ENCODE measurements around the gene SYNE3. TPM values are rescaled to one million over a fixed set of nuclear protein-coding genes. Genes with fewer than 3 reads are reported as not detected.

SYNE3 gene
- total RNA-seq, 3 donors from 2014 or later, result 13.5 to 112 (median 22.0) TPM

- Histone ChIP-seq H3K9me3 (no peaks in the 10 kb centered on the region), H3K27ac (peak overlapping the region in 1 of 2 donors; percentile 11), H3K27me3 (no peaks in the 10 kb centered on the region), H3K4me3 (no peak overlapping the region), H3K36me3 (no peaks in the 10 kb centered on the region), H3K4me1 (no peaks in the 10 kb centered on the region)
- TF ChIP-seq POLR2A (IDR thresholded peaks at IDR 0.05), result no peak
- intact Hi-C loops (cut with DNase I; ENCODE audit: low total_unique reads), result no loop called here
- DNase-seq (ENCODE audit: low spot score in 2 of 2), result no peak
These were observed 45.0 kb downstream of the SYNE3 start for GRCh38 chr14:95471476-95471875.

DNA sequence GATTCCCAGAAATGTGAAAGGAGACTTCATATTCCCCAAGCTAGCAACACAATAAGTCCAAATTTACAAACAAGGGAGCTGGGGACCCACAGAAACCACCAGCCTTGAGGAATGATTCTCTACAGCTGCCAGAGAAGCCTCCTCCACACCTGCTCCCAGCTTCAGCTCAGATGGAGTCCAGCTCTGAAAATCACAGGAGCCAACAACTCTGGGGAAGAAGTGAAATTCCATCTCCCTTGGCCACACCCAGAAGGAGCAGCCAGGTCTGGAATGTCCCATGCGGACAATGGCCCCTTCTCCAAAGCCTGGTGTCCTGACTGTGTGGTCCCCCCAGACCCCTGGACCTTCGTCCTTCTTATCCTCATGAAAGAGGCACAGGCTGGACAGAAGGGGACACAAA, 45.4 kb downstream of the SYNE3 start:
- Histone ChIP-seq H3K9me3 (no peaks in the 10 kb centered on the region), H3K27me3 (no peaks in the 10 kb centered on the region), H3K27ac (peak overlapping the region in 1 of 2 donors; percentile 11), H3K36me3 (no peaks in the 10 kb centered on the region), H3K4me1 (no peaks in the 10 kb centered on the region), H3K4me3 (no peak overlapping the region)
- DNase-seq (ENCODE audit: low spot score in 2 of 2), result no peak
- TF ChIP-seq, protein P1, sequence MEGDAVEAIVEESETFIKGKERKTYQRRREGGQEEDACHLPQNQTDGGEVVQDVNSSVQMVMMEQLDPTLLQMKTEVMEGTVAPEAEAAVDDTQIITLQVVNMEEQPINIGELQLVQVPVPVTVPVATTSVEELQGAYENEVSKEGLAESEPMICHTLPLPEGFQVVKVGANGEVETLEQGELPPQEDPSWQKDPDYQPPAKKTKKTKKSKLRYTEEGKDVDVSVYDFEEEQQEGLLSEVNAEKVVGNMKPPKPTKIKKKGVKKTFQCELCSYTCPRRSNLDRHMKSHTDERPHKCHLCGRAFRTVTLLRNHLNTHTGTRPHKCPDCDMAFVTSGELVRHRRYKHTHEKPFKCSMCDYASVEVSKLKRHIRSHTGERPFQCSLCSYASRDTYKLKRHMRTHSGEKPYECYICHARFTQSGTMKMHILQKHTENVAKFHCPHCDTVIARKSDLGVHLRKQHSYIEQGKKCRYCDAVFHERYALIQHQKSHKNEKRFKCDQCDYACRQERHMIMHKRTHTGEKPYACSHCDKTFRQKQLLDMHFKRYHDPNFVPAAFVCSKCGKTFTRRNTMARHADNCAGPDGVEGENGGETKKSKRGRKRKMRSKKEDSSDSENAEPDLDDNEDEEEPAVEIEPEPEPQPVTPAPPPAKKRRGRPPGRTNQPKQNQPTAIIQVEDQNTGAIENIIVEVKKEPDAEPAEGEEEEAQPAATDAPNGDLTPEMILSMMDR (IDR thresholded peaks at IDR 0.05), result no peak
- intact Hi-C loops (cut with DNase I; ENCODE audit: low total_unique reads), result no loop called here

- no peaks in the 10 kb centered on the region for H3K9me3 ChIP-seq
- H3K27me3 ChIP-seq, result no peaks in the 10 kb centered on the region
- no peak for DNase-seq (ENCODE audit: low spot score in 2 of 2)
- H3K36me3 ChIP-seq, result no peaks in the 10 kb centered on the region
- intact Hi-C loops (cut with DNase I; ENCODE audit: low total_unique reads), result no loop called here
- no peak for TF ChIP-seq POLR2AphosphoS5 (IDR thresholded peaks at IDR 0.05)
- TF ChIP-seq POLR2A (IDR thresholded peaks at IDR 0.05), result no peak
- TF ChIP-seq, protein P1 (IDR thresholded peaks at IDR 0.05), result no peak
- H3K4me1 ChIP-seq, result no peaks in the 10 kb centered on the region
- H3K4me3 ChIP-seq, result no peak overlapping the region
- no peak overlapping the region for H3K27ac ChIP-seq
These were observed 47.3 kb downstream of the SYNE3 start for GRCh38 chr14:95469134-95469481.

GRCh38 chr14:95468448-95469133, 47.9 kb downstream of the SYNE3 start:
- Histone ChIP-seq H3K36me3 (no peaks in the 10 kb centered on the region), H3K27me3 (no peaks in the 10 kb centered on the region), H3K4me1 (no peaks in the 10 kb centered on the region), H3K4me3 (no peak overlapping the region), H3K27ac (no peak overlapping the region), H3K9me3 (no peaks in the 10 kb centered on the region)
- intact Hi-C loops (cut with DNase I; ENCODE audit: low total_unique reads), result no loop called here
- no peak for DNase-seq (ENCODE audit: low spot score in 2 of 2)
- TF ChIP-seq POLR2AphosphoS5 (IDR thresholded peaks at IDR 0.05), result no peak
- TF ChIP-seq, protein P1 (IDR thresholded peaks at IDR 0.05), result no peak
- TF ChIP-seq POLR2A (IDR thresholded peaks at IDR 0.05), result no peak

GRCh38 chr14:95467657-95468056, 48.8 kb downstream of the SYNE3 start:
- TF ChIP-seq POLR2A (IDR thresholded peaks at IDR 0.05) (no peak), POLR2AphosphoS5 (IDR thresholded peaks at IDR 0.05) (no peak)
- TF ChIP-seq, protein P1 (IDR thresholded peaks at IDR 0.05), result no peak
- H3K36me3 ChIP-seq, result no peaks in the 10 kb centered on the region

More at GRCh38 chr14:95467657-95468056, 48.8 kb downstream of the SYNE3 start:
- Histone ChIP-seq H3K4me3 (no peak overlapping the region), H3K9me3 (no peaks in the 10 kb centered on the region), H3K27ac (peak overlapping the region; percentile 12 to 32), H3K27me3 (no peaks in the 10 kb centered on the region), H3K4me1 (no peaks in the 10 kb centered on the region)
- intact Hi-C loops (cut with DNase I; ENCODE audit: low total_unique reads), result no loop called here
- DNase-seq (ENCODE audit: low spot score in 2 of 2), result no peak

Data from breast epithelium (tissue), 4 donors.